ENCODE data around the gene C6. TPM values are rescaled to one million over a fixed set of nuclear protein-coding genes. Genes with fewer than 3 reads are reported as not detected.

Gene C6
- total RNA-seq, 1 experiment from 2014 or later, result not detected

GRCh38 chr5:41203033-41203432 lies 10.3 kb downstream of the C6 start:
- H3K9ac ChIP-seq (ENCODE audit: extremely low read depth, insufficient read length, low read length), result no peak overlapping the region
- no peak overlapping the region for H4K5ac ChIP-seq (ENCODE audit: insufficient read length, low read depth, low read length)
- Mint-ChIP-seq H3K4me3 (no peak overlapping the region), H3K27me3 (ENCODE audit: low read depth) (no peaks in the 10 kb centered on the region; the same call in 1 of the 2 replicates), H3K9me3 (peaks cover 26% of the 10 kb centered on the region in 2 experiments), H3K36me3 (ENCODE audit: insufficient read depth in 1 of 3, low read depth in 3 of 3) (peaks cover 3 to 8% (median 4%) of the 10 kb centered on the region in 3 experiments), H3K27ac (no peak overlapping the region), H3K4me1 (no peaks in the 10 kb centered on the region; a peak in 1 of 4 replicates)
- H3K23me2 ChIP-seq (ENCODE audit: insufficient read length, low read depth, low read length, poor library complexity, severe bottlenecking), result no peaks in the 10 kb centered on the region
- H2BK15ac ChIP-seq (ENCODE audit: low read depth, low read length), result no peak overlapping the region
- no peak overlapping the region for H4K8ac ChIP-seq (replicated peaks; ENCODE audit: insufficient read length, low read depth, low read length)
- H4K91ac ChIP-seq (ENCODE audit: insufficient read length, low read depth, low read length), result no peak overlapping the region
- no peak overlapping the region for H3K27ac ChIP-seq (ENCODE audit: insufficient read length, low read depth, low read length)
- no CpG with 5 or more reads among the region's 2 CpGs for WGBS (ENCODE audit: extremely low coverage, insufficient read length, low lambda C conversion rate)
- no peaks in the 10 kb centered on the region for H3K4me1 ChIP-seq (ENCODE audit: insufficient read depth, low read length)
- no peaks in the 10 kb centered on the region for H3K79me1 ChIP-seq (ENCODE audit: insufficient read depth, low read depth, low read length, poor library complexity, severe bottlenecking)
- H3K27me3 ChIP-seq (ENCODE audit: insufficient read depth, low read length), result no peaks in the 10 kb centered on the region
- no peak for TF ChIP-seq CTCF (conservative IDR thresholded peaks at IDR 0.05)
- H3K18ac ChIP-seq (ENCODE audit: insufficient read length, low read depth, low read length), result no peak overlapping the region
- no peak overlapping the region for H3K56ac ChIP-seq (ENCODE audit: insufficient read length, low read depth, low read length)
- H2BK20ac ChIP-seq (ENCODE audit: low read depth, low read length, poor library complexity, severe bottlenecking), result no peak overlapping the region
- H3T11ph ChIP-seq (ENCODE audit: low read length), result no peak overlapping the region
- H4K20me1 ChIP-seq (ENCODE audit: control insufficient read depth, insufficient read depth, insufficient read length), result no peaks in the 10 kb centered on the region
- no peak overlapping the region for H3K14ac ChIP-seq (ENCODE audit: insufficient read depth, low read length)
- no peak overlapping the region for H3K4me2 ChIP-seq (ENCODE audit: insufficient read depth, insufficient read length, low read length)
- H3K79me2 ChIP-seq (ENCODE audit: insufficient read depth, low read length), result no peaks in the 10 kb centered on the region
- no peaks in the 10 kb centered on the region for H3K9me3 ChIP-seq (ENCODE audit: control insufficient read depth, low read depth, low read length)
- H3K4ac ChIP-seq (ENCODE audit: low read depth, low read length), result no peak overlapping the region
- no peak for DNase-seq
- H2AFZ ChIP-seq (ENCODE audit: low read length), result no peak overlapping the region
- H2BK120ac ChIP-seq (ENCODE audit: low read depth, low read length, poor library complexity, severe bottlenecking), result no peak overlapping the region
- no peak overlapping the region for H3K23ac ChIP-seq (ENCODE audit: insufficient read length, low read depth, low read length)
- no peak overlapping the region for H2BK5ac ChIP-seq (ENCODE audit: insufficient read length, low read length)
- H2AK5ac ChIP-seq (ENCODE audit: insufficient read length, low read length), result no peak overlapping the region
- H2BK12ac ChIP-seq (ENCODE audit: insufficient read length, low read depth, low read length), result no peak overlapping the region
